Neural cell (in vitro differentiated cells): ENCODE measurements around the gene ANTXR2. TPM values are rescaled to one million over a fixed set of nuclear protein-coding genes. Genes with fewer than 3 reads are reported as not detected.

Experiments
- H2AFZ ChIP-seq: fragments of 200-600, 300-800 bp; sonication (generic), shearing (Covaris generic); 2 replicates; pipeline ENCODE4 v1.6.0; 2014; ENCODE audit warnings: low read depth, mild to moderate bottlenecking, antibody characterized with exemption, low read length, moderate library complexity
- H3F3A ChIP-seq: fragments of 200-600 bp; shearing (Covaris generic); 2 replicates; pipeline ENCODE4 v1.6.1; 2016; ENCODE audit warnings: mild to moderate bottlenecking, moderate library complexity, mixed read lengths, antibody characterized with exemption, low read length; ENCODE audit not compliant: insufficient read depth, poor library complexity, severe bottlenecking
- H3K27ac ChIP-seq: fragments of 200-600, 300-800 bp; sonication (generic), shearing (Covaris generic); 2 replicates; pipeline ENCODE4 v1.5.1; 2014; ENCODE audit warnings: mild to moderate bottlenecking, low read length, moderate library complexity
- H3K27me3 ChIP-seq: fragments of 300-800, 200-600 bp; sonication (generic), shearing (Covaris generic); 2 replicates; pipeline ENCODE4 v1.6.0; 2014; ENCODE audit warnings: mild to moderate bottlenecking, low read depth, low read length, moderate library complexity; ENCODE audit not compliant: insufficient read depth
- H3K36me3 ChIP-seq: fragments of 300-800, 200-600 bp; sonication (generic), shearing (Covaris generic); 2 replicates; pipeline ENCODE4 v1.5.1; 2014; ENCODE audit warnings: mild to moderate bottlenecking, antibody characterized with exemption, low read length, moderate library complexity; ENCODE audit not compliant: insufficient read depth
- H3K4me2 ChIP-seq: fragments of 300-800, 200-600 bp; sonication (generic), shearing (Covaris generic); 2 replicates; pipeline ENCODE4 v1.6.0; 2014; ENCODE audit warnings: mild to moderate bottlenecking, low read length
- H3K4me3 ChIP-seq: fragments of 300-800, 200-600 bp; sonication (generic), shearing (Covaris generic); 2 replicates; pipeline ENCODE4 v1.5.1; 2014; ENCODE audit warnings: mild to moderate bottlenecking, low read length, moderate library complexity
- H3K79me2 ChIP-seq: fragments of 200-600 bp; shearing (Covaris generic); replicated peaks from 2 replicates; pipeline ENCODE4 v1.6.0; 2014; ENCODE audit warnings: mild to moderate bottlenecking, low read length, moderate library complexity; ENCODE audit not compliant: insufficient read depth
- H3K9ac ChIP-seq: fragments of 300-800, 200-600 bp; sonication (generic), shearing (Covaris generic); 2 replicates; pipeline ENCODE4 v1.6.1; 2016; ENCODE audit warnings: mild to moderate bottlenecking, low read length, mixed read lengths
- H3K9me2 ChIP-seq: fragments of 200-600 bp; shearing (Covaris generic); 2 replicates; pipeline ENCODE4 v1.6.1; 2016; ENCODE audit warnings: mild to moderate bottlenecking, low read length, mixed read lengths; ENCODE audit not compliant: insufficient read depth
- H3K9me3 ChIP-seq: fragments of 200-600, 300-800 bp; sonication (generic), shearing (Covaris generic); 2 replicates; pipeline ENCODE4 v1.6.1; 2016; ENCODE audit warnings: mild to moderate bottlenecking, mixed run types, low read length, moderate library complexity, mixed read lengths
- H4K20me1 ChIP-seq: fragments of 200-600 bp; shearing (Covaris generic); 2 replicates; pipeline ENCODE4 v1.6.1; 2016; ENCODE audit warnings: mild to moderate bottlenecking, mixed run types; ENCODE audit not compliant: insufficient read depth
- CTCF ChIP-seq: fragments of 450-650 bp; IDR thresholded peaks from 2 replicates; pipeline ENCODE4 v1.5.1; 2014; ENCODE audit warnings: antibody characterized with exemption, mild to moderate bottlenecking, moderate library complexity; ENCODE audit not compliant: poor library complexity, severe bottlenecking
- EP300 ChIP-seq: fragments of 450-650 bp; conservative IDR thresholded peaks from 2 replicates; pipeline ENCODE4 v1.6.1; 2014; ENCODE audit warnings: antibody characterized with exemption, mild to moderate bottlenecking, moderate library complexity; ENCODE audit not compliant: poor library complexity, severe bottlenecking
- EZH2 ChIP-seq: fragments of 200-600, 300-800 bp; shearing (Covaris generic), sonication (generic); IDR thresholded peaks from 2 replicates; pipeline ENCODE4 v1.6.1; 2014; ENCODE audit warnings: antibody characterized with exemption, low read length, borderline replicate concordance, mild to moderate bottlenecking; ENCODE audit not compliant: insufficient read depth, poor library complexity, severe bottlenecking
- MXI1 ChIP-seq: fragments of 450-650 bp; conservative IDR thresholded peaks from 2 replicates; pipeline ENCODE4 v1.6.1; 2014; ENCODE audit warnings: antibody characterized with exemption, mild to moderate bottlenecking; ENCODE audit not compliant: poor library complexity, severe bottlenecking
- POLR2AphosphoS5 ChIP-seq: IDR thresholded peaks from 2 replicates; pipeline ENCODE4 v1.6.1; 2012
- RAD21 ChIP-seq: fragments of 450-650 bp; conservative IDR thresholded peaks from 2 replicates; pipeline ENCODE4 v1.6.1; 2014; ENCODE audit warnings: antibody characterized with exemption, mild to moderate bottlenecking, moderate library complexity
- SMC3 ChIP-seq: fragments of 450-650 bp; conservative IDR thresholded peaks from 2 replicates; pipeline ENCODE4 v1.6.1; 2014; ENCODE audit warnings: antibody characterized with exemption, mild to moderate bottlenecking, moderate library complexity; ENCODE audit not compliant: poor library complexity
- TAF1 ChIP-seq: IDR thresholded peaks from 2 replicates; pipeline ENCODE4 v1.6.1; 2012; ENCODE audit warnings: low read depth
- polyA plus RNA-seq: library from polyadenylated mRNA; depleted of rRNA; stranded (reverse); fragments of >200 nt; gene quantifications from 2 replicates; pipeline ENCODE4 v1.2.3, GENCODE V29; 2014
- TF ChIP-seq, protein P1 (sequence below): IDR thresholded peaks from 2 replicates; pipeline ENCODE4 v1.6.1; 2012; ENCODE audit warnings: borderline replicate concordance

Gene ANTXR2
- polyA plus RNA-seq, 1 donor from 2014 or later = 31.7 TPM

DNA sequence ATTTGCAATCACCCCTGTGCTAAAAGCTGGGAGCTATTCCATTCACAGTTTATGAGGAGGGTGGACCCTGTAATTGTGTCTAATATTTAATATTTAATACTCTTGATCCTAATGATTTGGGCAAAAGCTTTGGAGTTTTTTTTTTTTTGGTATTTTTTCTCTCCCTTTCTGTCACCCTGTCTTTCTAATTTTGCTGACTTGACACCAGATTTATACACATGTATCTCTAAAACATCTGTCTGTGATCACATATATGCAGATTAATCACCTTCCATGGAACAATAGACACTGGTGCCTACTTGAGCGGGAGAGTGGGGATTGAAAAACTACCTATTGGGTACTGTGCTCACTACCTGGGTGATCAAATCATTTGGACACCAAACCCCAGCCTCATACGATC, 18.7 kb upstream of the ANTXR2 start:
- no peaks in the 10 kb centered on the region for H3K79me2 ChIP-seq
- H3K9ac ChIP-seq = no peak overlapping the region
- no peak overlapping the region for H3K4me2 ChIP-seq
- TF ChIP-seq SMC3 (no peak), TAF1 (no peak), CTCF (no peak), MXI1 (no peak), RAD21 (no peak), EZH2 (no peak), EP300 (no peak), POLR2AphosphoS5 (no peak)
- TF ChIP-seq, protein P1, sequence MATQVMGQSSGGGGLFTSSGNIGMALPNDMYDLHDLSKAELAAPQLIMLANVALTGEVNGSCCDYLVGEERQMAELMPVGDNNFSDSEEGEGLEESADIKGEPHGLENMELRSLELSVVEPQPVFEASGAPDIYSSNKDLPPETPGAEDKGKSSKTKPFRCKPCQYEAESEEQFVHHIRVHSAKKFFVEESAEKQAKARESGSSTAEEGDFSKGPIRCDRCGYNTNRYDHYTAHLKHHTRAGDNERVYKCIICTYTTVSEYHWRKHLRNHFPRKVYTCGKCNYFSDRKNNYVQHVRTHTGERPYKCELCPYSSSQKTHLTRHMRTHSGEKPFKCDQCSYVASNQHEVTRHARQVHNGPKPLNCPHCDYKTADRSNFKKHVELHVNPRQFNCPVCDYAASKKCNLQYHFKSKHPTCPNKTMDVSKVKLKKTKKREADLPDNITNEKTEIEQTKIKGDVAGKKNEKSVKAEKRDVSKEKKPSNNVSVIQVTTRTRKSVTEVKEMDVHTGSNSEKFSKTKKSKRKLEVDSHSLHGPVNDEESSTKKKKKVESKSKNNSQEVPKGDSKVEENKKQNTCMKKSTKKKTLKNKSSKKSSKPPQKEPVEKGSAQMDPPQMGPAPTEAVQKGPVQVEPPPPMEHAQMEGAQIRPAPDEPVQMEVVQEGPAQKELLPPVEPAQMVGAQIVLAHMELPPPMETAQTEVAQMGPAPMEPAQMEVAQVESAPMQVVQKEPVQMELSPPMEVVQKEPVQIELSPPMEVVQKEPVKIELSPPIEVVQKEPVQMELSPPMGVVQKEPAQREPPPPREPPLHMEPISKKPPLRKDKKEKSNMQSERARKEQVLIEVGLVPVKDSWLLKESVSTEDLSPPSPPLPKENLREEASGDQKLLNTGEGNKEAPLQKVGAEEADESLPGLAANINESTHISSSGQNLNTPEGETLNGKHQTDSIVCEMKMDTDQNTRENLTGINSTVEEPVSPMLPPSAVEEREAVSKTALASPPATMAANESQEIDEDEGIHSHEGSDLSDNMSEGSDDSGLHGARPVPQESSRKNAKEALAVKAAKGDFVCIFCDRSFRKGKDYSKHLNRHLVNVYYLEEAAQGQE = no peak
- no peak overlapping the region for H3K4me3 ChIP-seq
- no peaks in the 10 kb centered on the region for H3F3A ChIP-seq
- no peaks in the 10 kb centered on the region for H3K27me3 ChIP-seq
- H3K9me2 ChIP-seq = no peaks in the 10 kb centered on the region
- H2AFZ ChIP-seq = no peak overlapping the region
- no peaks in the 10 kb centered on the region for H4K20me1 ChIP-seq
- H3K9me3 ChIP-seq = no peaks in the 10 kb centered on the region
- H3K36me3 ChIP-seq = no peaks in the 10 kb centered on the region
- H3K27ac ChIP-seq = no peak overlapping the region

DNA sequence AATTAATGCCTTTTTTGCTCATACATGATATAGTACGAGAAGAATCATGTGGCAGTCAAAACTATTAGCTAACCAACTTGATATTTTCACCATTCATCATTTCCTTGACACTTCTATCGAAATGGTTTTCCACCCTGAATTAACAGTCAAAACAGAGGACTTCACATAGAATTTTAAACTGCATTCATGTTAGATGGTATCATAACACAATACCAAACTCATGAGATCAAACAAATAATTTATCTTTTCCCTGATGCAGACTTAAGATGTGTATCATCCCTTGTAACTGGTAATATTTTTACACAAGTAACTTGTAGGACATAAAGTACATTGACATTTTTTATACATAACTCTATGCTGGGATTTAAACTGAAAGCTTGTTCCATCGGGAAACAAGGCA, 18.2 kb upstream of the ANTXR2 start:
- H3K4me3 ChIP-seq = no peak overlapping the region
- no peak for TF ChIP-seq TAF1
- H3K36me3 ChIP-seq = no peaks in the 10 kb centered on the region
- no peak overlapping the region for H3K27ac ChIP-seq
- H3K9ac ChIP-seq = no peak overlapping the region
- no peaks in the 10 kb centered on the region for H3K27me3 ChIP-seq
- no peaks in the 10 kb centered on the region for H3F3A ChIP-seq
- no peaks in the 10 kb centered on the region for H3K9me2 ChIP-seq
- no peak overlapping the region for H2AFZ ChIP-seq
- no peaks in the 10 kb centered on the region for H3K9me3 ChIP-seq
- no peak overlapping the region for H3K4me2 ChIP-seq
- no peaks in the 10 kb centered on the region for H4K20me1 ChIP-seq
- no peaks in the 10 kb centered on the region for H3K79me2 ChIP-seq

DNA sequence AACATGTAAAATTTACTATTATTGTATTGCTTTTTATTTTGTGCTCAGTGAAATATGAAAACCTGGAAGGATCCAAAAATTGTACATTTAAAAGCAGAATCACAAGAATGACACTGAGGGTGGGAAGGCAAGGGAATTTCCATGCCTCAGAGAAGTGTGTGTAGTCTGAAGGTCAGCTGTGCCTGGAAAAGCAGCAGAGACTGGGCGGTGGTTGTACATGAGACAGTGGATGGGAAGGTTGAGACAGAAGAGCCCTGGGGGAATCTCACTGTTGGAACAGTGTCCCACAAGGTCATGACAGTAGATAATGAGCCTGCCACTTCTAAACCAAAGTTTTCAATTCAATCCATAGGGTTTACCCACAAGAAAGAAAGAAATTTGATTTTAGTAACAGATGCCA, 17.1 kb upstream of the ANTXR2 start:
- Histone ChIP-seq H3K27me3 (no peaks in the 10 kb centered on the region), H3K9ac (no peak overlapping the region), H4K20me1 (no peaks in the 10 kb centered on the region), H3K9me3 (no peaks in the 10 kb centered on the region), H3K27ac (no peak overlapping the region), H3F3A (no peaks in the 10 kb centered on the region), H3K9me2 (no peaks in the 10 kb centered on the region), H3K79me2 (no peaks in the 10 kb centered on the region), H3K36me3 (no peaks in the 10 kb centered on the region), H3K4me2 (no peak overlapping the region), H3K4me3 (no peak overlapping the region), H2AFZ (no peak overlapping the region)
- TF ChIP-seq CTCF = no peak
- TF ChIP-seq, protein P1 = no peak
- TF ChIP-seq TAF1 = no peak
- no peak for TF ChIP-seq EP300
- no peak for TF ChIP-seq RAD21
- no peak for TF ChIP-seq POLR2AphosphoS5
- TF ChIP-seq MXI1 = no peak
- TF ChIP-seq EZH2 = no peak
- TF ChIP-seq SMC3 = no peak
